ENCODE data around the gene IGSF21.

Gene IGSF21

GRCh38 chr1:18233176-18233864 is 125.7 kb downstream of the IGSF21 start:
- DNase-seq, result no peak

- peak; percentile 33 for DNase-seq
Observed at GRCh38 chr1:18234790-18235242, 127.2 kb downstream of the IGSF21 start.

- DNase-seq, result no peak
Observed at GRCh38 chr1:18237371-18237770, 129.8 kb downstream of the IGSF21 start.

GRCh38 chr1:18238190-18238589 is 130.6 kb downstream of the IGSF21 start:
- DNase-seq, result no peak

GRCh38 chr1:18239671-18240070 is 132.1 kb downstream of the IGSF21 start:
- DNase-seq, result no peak

GRCh38 chr1:18240906-18241305 is 133.3 kb downstream of the IGSF21 start:
- DNase-seq, result no peak

- DNase-seq, result no peak
Observed at GRCh38 chr1:18241891-18242290, 134.3 kb downstream of the IGSF21 start.

GRCh38 chr1:18243503-18244175 is 136.0 kb downstream of the IGSF21 start:
- DNase-seq, result no peak

- no peak for DNase-seq
Observed at GRCh38 chr1:18244762-18245161, 137.2 kb downstream of the IGSF21 start.

- DNase-seq, result no peak
Observed at GRCh38 chr1:18245647-18246046, 138.0 kb downstream of the IGSF21 start.

- DNase-seq, result no peak
Observed at GRCh38 chr1:18246543-18246942, 138.9 kb downstream of the IGSF21 start.

GRCh38 chr1:18247151-18247550 is 139.6 kb downstream of the IGSF21 start:
- no peak for DNase-seq

GRCh38 chr1:18249631-18250030 is 142.0 kb downstream of the IGSF21 start:
- DNase-seq, result no peak

GRCh38 chr1:18253093-18253492 is 145.5 kb downstream of the IGSF21 start:
- no peak for DNase-seq

- DNase-seq, result no peak
Observed at GRCh38 chr1:18256282-18257235, 149.0 kb downstream of the IGSF21 start.

GRCh38 chr1:18257778-18258177 is 150.2 kb downstream of the IGSF21 start:
- DNase-seq, result no peak

- no peak for DNase-seq
Observed at GRCh38 chr1:18261891-18262290, 154.3 kb downstream of the IGSF21 start.

GRCh38 chr1:18262726-18263125 is 155.1 kb downstream of the IGSF21 start:
- DNase-seq, result no peak

GRCh38 chr1:18263547-18264120 is 156.0 kb downstream of the IGSF21 start:
- no peak for DNase-seq

GRCh38 chr1:18264450-18265039 is 156.9 kb downstream of the IGSF21 start:
- DNase-seq, result no peak

GRCh38 chr1:18265641-18266040 is 158.0 kb downstream of the IGSF21 start:
- no peak for DNase-seq

GRCh38 chr1:18266391-18266790 is 158.8 kb downstream of the IGSF21 start:
- no peak for DNase-seq

- no peak for DNase-seq
Observed at GRCh38 chr1:18271336-18271735, 163.7 kb downstream of the IGSF21 start.
